Stomach (tissue), 4 donors: ENCODE data around the gene GGN.

Experiments
- CTCF ChIP-seq, 7 experiments: fragments of 450-650 bp in 4 of 7; fragments of 200-600 bp in 3 of 7; sonication (generic) in 3 of 7; IDR thresholded peaks; one replicate each; pipeline ENCODE4 v1.5.1; 2016 to 2019; ENCODE audit warnings: antibody characterized with exemption in 7 of 7, control low read depth in 2 of 7, mild to moderate bottlenecking in 1 of 7
- POLR2AphosphoS5 ChIP-seq, 3 donors: sonication (generic); formaldehyde crosslinking; IDR thresholded peaks; one replicate each; pipeline ENCODE4 v1.6.1; 2016; ENCODE audit warnings: antibody characterized with exemption in 3 of 3

GRCh38 chr19:38420935-38421334 lies 33.1 kb upstream of the GGN start:
- TF ChIP-seq CTCF (IDR thresholded peaks at IDR 0.05), result no peak
- TF ChIP-seq POLR2AphosphoS5 (IDR thresholded peaks at IDR 0.05), result no peak
